Small intestine (tissue), 4 donors: ENCODE data around the gene ZNF836. TPM values are rescaled to one million over a fixed set of nuclear protein-coding genes. Genes with fewer than 3 reads are reported as not detected.

Experiments used
- polyA plus RNA-seq, 4 donors: library from polyadenylated mRNA; stranded (reverse) in 3 of 4; unstranded in 1 of 4; fragments of 200-250 nt in 3 of 4; fragments of 120-200 nt in 1 of 4; gene quantifications; one replicate each; pipeline versions ENCODE4 v1.2.1 to v1.2.3, GENCODE V29; 2013
- donor health status: healthy with polysubstance abuse.
- donor health status: Bipolar disorder and iron deficiency.
- donor health status: healthy.

The ZNF836 gene
- polyA plus RNA-seq, 4 donors = 1.8 to 12.3 (median 3.4) TPM

Other genes with a start within 250 kb of the ZNF836 start
- gene ZNF613, start 244.1 kb downstream of the ZNF836 start, polyA plus RNA-seq = 1 to 10 TPM; 2.2 to 6.0 (median 4.3) TPM
- 10 to 100 TPM in 3 of 4 donors, 1 to 10 TPM in 1; 5.1 to 14.0 (median 11.4) TPM for gene ZNF350, start 184.8 kb downstream of the ZNF836 start, polyA plus RNA-seq
- gene ZNF615, start 163.4 kb downstream of the ZNF836 start, polyA plus RNA-seq = 1 to 10 TPM; 1.9 to 8.6 (median 2.8) TPM
- gene ZNF614, start 143.2 kb downstream of the ZNF836 start, polyA plus RNA-seq = 1 to 10 TPM; 2.4 to 8.2 (median 2.7) TPM
- 10 to 100 TPM in 1 of 4 donors, 1 to 10 TPM in 3; 3.8 to 13.9 (median 6.4) TPM for gene ZNF432, start 122.8 kb downstream of the ZNF836 start, polyA plus RNA-seq
- 10 to 100 TPM in 1 of 4 donors, 1 to 10 TPM in 3; 4.1 to 24.7 (median 8.7) TPM for gene ZNF841, start 75.9 kb downstream of the ZNF836 start, polyA plus RNA-seq
- 10 to 100 TPM in 1 of 4 donors, 1 to 10 TPM in 3; 1.1 to 11.6 (median 2.2) TPM for gene ZNF616, start 31.7 kb downstream of the ZNF836 start, polyA plus RNA-seq
- 100 to 1,000 TPM; 131 to 228 (median 145) TPM for gene PPP2R1A, start 18.4 kb upstream of the ZNF836 start, polyA plus RNA-seq
- gene ZNF766, start 98.0 kb upstream of the ZNF836 start, polyA plus RNA-seq = 10 to 100 TPM in 1 of 4 donors, 1 to 10 TPM in 3; 1.8 to 13.3 (median 3.1) TPM
- 10 to 100 TPM in 1 of 4 donors, 1 to 10 TPM in 3; 4.0 to 13.1 (median 6.0) TPM for gene ZNF480, start 125.5 kb upstream of the ZNF836 start, polyA plus RNA-seq
- 1 to 10 TPM in 2 of 4 donors, under 1 TPM in 1, not detected in 1; 0.22 to 8.4 (median 1.1) TPM for gene ZNF610, start 164.6 kb upstream of the ZNF836 start, polyA plus RNA-seq
- gene ZNF880, start 198.3 kb upstream of the ZNF836 start, polyA plus RNA-seq = 10 to 100 TPM in 1 of 4 donors, 1 to 10 TPM in 3; 6.7 to 18.8 (median 8.7) TPM
- gene ZNF528, start 226.2 kb upstream of the ZNF836 start, polyA plus RNA-seq = 10 to 100 TPM in 1 of 4 donors, 1 to 10 TPM in 3; 4.8 to 35.2 (median 5.9) TPM